BJ (cell line): ENCODE results near the gene MORN3. TPM values are rescaled to one million over a fixed set of nuclear protein-coding genes. Genes with fewer than 3 reads are reported as not detected.

Source experiments
- CTCF ChIA-PET: fragments of 350-600 bp; formaldehyde crosslinking; extraction: SDS; loops from one replicate; lab custom pipeline; 2021; ENCODE audit warnings: antibody characterized with exemption, inconsistent platforms; lab: Yijun Ruan, JAX
- POLR2A ChIA-PET: fragments of 300-600 bp; sonication (Branson Sonifier 250); formaldehyde crosslinking; extraction: SDS; loops from one replicate; lab custom pipeline; 2021; ENCODE audit warnings: antibody characterized with exemption; lab: Charles Lee
- DNase-seq: peaks from one replicate; pipeline ENCODE4 v3.0.0-alpha.2; 2011; ENCODE audit warnings: low read depth
- H3K27me3 ChIP-seq: 2 replicates; pipeline ENCODE4 v1.6.0; 2011; ENCODE audit warnings: low read length; ENCODE audit not compliant: control insufficient read depth, insufficient read depth
- H3K36me3 ChIP-seq: 2 replicates; pipeline ENCODE4 v1.5.1; 2011; ENCODE audit warnings: low read length; ENCODE audit not compliant: control insufficient read depth, insufficient read depth
- H3K4me3 ChIP-seq: 2 replicates; pipeline ENCODE4 v1.5.1; 2011; ENCODE audit warnings: low read depth, mild to moderate bottlenecking, control low read depth, low read length
- polyA plus RNA-seq: library from polyadenylated mRNA; depleted of rRNA; stranded (reverse); fragments of >200 nt; gene quantifications from 2 replicates; pipeline ENCODE4 v1.2.3, GENCODE V29; 2011
- TF ChIP-seq, protein P1 (sequence below): IDR thresholded peaks from 2 replicates; pipeline ENCODE4 v1.5.1; 2011; ENCODE audit warnings: low read depth, mild to moderate bottlenecking, control low read depth, inconsistent platforms, low read length, moderate library complexity; ENCODE audit not compliant: insufficient read depth

Gene MORN3
- polyA plus RNA-seq, 1 experiment: 0.28 TPM

- Histone ChIP-seq H3K27me3 (no peaks in the 10 kb centered on the region; the same call in 1 of the 2 replicates), H3K36me3 (no peaks in the 10 kb centered on the region), H3K4me3 (no peak overlapping the region)
- TF ChIP-seq, protein P1, sequence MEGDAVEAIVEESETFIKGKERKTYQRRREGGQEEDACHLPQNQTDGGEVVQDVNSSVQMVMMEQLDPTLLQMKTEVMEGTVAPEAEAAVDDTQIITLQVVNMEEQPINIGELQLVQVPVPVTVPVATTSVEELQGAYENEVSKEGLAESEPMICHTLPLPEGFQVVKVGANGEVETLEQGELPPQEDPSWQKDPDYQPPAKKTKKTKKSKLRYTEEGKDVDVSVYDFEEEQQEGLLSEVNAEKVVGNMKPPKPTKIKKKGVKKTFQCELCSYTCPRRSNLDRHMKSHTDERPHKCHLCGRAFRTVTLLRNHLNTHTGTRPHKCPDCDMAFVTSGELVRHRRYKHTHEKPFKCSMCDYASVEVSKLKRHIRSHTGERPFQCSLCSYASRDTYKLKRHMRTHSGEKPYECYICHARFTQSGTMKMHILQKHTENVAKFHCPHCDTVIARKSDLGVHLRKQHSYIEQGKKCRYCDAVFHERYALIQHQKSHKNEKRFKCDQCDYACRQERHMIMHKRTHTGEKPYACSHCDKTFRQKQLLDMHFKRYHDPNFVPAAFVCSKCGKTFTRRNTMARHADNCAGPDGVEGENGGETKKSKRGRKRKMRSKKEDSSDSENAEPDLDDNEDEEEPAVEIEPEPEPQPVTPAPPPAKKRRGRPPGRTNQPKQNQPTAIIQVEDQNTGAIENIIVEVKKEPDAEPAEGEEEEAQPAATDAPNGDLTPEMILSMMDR: no peak
- no peak for DNase-seq
- CTCF ChIA-PET: interaction anchor here (0.9 to 1.6 kb wide), 5 partner anchors 9 to 184 kb away, joined by 3 to 5 read pairs (median 4); no protein-coding TSS in a partner anchor
- POLR2A ChIA-PET: interaction anchor here (0.5 to 0.6 kb wide), 2 partner anchors 201 to 210 kb away, joined by 4 read pairs; no protein-coding TSS in a partner anchor
Observed at GRCh38 chr12:121610239-121611149, 59.0 kb downstream of the MORN3 start.

DNA sequence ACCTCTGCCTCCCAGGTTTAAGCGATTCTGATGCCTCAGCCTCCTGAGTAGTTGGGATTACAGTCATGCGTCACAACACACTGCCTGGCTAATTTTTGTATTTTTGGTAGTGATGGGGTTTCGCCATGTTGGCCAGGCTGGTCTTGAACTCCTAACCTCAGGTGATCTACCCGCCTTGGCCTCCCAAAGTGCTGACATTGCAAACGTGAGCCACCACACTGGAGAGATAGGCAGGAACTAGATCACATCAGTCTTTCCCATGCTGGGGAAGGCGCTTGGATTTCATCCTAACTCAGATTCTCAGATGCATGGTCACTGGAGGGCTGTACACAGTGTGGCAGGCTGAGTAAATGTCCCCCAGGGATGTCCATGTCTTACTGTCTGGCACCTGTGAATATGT, 61.2 kb downstream of the MORN3 start:
- ChIA-PET CTCF (no interaction called here), POLR2A (no interaction called here)
- Histone ChIP-seq H3K27me3 (no peaks in the 10 kb centered on the region; the same call in 1 of the 2 replicates), H3K36me3 (no peaks in the 10 kb centered on the region), H3K4me3 (no peak overlapping the region)
- TF ChIP-seq, protein P1: no peak
- DNase-seq: no peak

- Histone ChIP-seq H3K36me3 (no peaks in the 10 kb centered on the region), H3K4me3 (no peak overlapping the region), H3K27me3 (no peaks in the 10 kb centered on the region)
- ChIA-PET POLR2A (no interaction called here), CTCF (no interaction called here)
- DNase-seq: no peak
- TF ChIP-seq, protein P1: no peak
Observed at GRCh38 chr12:121603581-121603980, 65.9 kb downstream of the MORN3 start.

DNA sequence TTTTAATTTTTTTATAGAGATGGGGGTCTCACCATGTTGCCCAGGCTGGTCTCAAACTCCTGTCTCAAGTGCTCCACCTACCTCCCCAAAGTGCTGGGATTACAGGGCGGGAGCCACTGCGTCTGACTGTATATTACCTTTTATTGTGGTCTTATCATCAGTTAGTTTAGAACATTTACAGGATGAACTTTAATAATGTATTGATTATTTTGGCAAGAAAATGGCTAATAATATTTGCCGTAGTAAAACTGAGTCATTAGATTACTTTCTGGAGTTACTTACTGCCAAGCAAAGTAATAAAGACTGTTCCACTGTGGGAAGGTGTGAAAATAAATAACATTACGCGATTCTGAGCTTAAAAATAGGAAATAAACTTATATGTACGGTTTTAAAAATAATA, 66.7 kb downstream of the MORN3 start:
- DNase-seq: no peak
- CTCF ChIA-PET: no interaction called here
- Histone ChIP-seq H3K4me3 (no peak overlapping the region), H3K36me3 (no peaks in the 10 kb centered on the region), H3K27me3 (no peaks in the 10 kb centered on the region)
- TF ChIP-seq, protein P1: no peak
- POLR2A ChIA-PET: no interaction called here

DNA sequence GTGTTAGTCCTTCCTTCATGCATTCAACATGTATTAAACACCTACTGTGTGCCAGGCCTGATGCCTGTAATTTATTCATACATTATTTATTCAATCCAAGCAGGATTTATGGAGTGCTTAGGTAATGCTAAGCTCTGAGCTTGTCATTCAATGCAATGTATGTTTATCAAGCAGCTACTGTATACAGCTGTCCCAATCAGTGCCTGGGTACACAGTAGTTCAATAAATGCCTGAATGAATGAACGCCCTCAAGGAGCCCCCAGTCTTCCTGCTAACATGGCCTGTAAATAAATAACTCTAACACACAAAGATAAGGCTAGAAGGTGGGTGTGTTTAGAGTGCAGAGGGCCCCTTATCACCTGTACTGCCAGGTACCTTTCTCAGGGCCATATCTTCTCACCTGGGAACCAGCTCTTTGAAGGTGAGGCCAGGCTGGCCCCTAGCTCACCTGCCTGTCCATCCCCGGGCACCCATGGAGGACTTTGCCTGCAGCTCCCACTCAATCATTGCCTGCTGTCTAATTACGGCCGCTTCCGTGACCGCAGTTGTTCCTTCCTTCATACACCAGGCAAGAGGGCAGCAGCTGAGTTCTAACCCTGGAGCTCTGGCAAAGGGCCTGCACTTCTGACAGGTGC, 68.6 kb downstream of the MORN3 start:
- TF ChIP-seq, protein P1: no peak
- Histone ChIP-seq H3K27me3 (no peaks in the 10 kb centered on the region), H3K4me3 (no peak overlapping the region), H3K36me3 (no peaks in the 10 kb centered on the region)
- ChIA-PET POLR2A (no interaction called here), CTCF (no interaction called here)
- DNase-seq: no peak
